ENCODE data around the gene ENTREP1.
"Not testable (repeated sequence)": the region's sequence is repeated elsewhere in the genome, so short reads cannot be mapped to it uniquely, and the experiment has no call there.

The ENTREP1 gene

GRCh38 chr9:69397384-69398214 is 72.6 kb downstream of the ENTREP1 start:
- Mint-ChIP-seq H3K9me3 (no peaks in the 10 kb centered on the region), H3K4me1 (no peaks in the 10 kb centered on the region), H3K36me3 (no peaks in the 10 kb centered on the region), H3K27ac (no peak overlapping the region), H3K27me3 (peaks cover 12% of the 10 kb centered on the region), H3K4me3 (no peak overlapping the region)
- no peak for ATAC-seq

- Mint-ChIP-seq H3K36me3 (no peaks in the 10 kb centered on the region), H3K27ac (no peak overlapping the region), H3K27me3 (peaks cover 14% of the 10 kb centered on the region), H3K4me1 (no peaks in the 10 kb centered on the region), H3K9me3 (no peaks in the 10 kb centered on the region), H3K4me3 (no peak overlapping the region)
- ATAC-seq: no peak
Measured at GRCh38 chr9:69400470-69400869, 75.5 kb downstream of the ENTREP1 start.

DNA sequence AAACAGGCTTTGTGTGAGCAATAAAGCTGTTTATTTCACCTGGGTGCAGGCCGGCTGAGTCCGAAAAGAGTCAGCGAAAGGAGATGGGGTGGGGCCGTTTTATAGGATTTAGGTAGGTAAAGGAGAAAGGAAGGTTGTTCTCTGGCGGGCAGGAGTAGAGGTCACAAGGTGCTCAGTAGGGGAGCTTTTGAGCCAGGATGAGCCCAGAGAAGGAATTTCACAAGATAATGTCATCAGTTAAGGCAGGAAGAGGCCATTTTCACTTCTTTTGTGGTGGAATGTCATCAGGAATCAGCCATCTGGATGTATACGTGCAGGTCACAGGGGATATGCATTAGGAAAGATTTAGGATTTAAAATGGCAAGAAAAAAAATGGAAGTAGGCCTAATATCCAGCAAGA is 84.9 kb downstream of the ENTREP1 start:
- H3K27ac Mint-ChIP-seq, ATAC-seq, H3K4me3 Mint-ChIP-seq, H3K9me3 Mint-ChIP-seq, H3K4me1 Mint-ChIP-seq, H3K36me3 Mint-ChIP-seq: not testable (repeated sequence)
- H3K27me3 Mint-ChIP-seq: peaks cover 28% of the 10 kb centered on the region

- peaks cover 28% of the 10 kb centered on the region for H3K27me3 Mint-ChIP-seq
- no peak overlapping the region for H3K4me3 Mint-ChIP-seq
- ATAC-seq: no peak
- H3K9me3 Mint-ChIP-seq: no peaks in the 10 kb centered on the region
- H3K36me3 Mint-ChIP-seq: no peaks in the 10 kb centered on the region
- no peaks in the 10 kb centered on the region for H3K4me1 Mint-ChIP-seq
- no peak overlapping the region for H3K27ac Mint-ChIP-seq
Measured at GRCh38 chr9:69411246-69411645, 86.2 kb downstream of the ENTREP1 start.

- no peak overlapping the region for H3K4me3 Mint-ChIP-seq
- no peak for ATAC-seq
- peaks cover 28% of the 10 kb centered on the region for H3K27me3 Mint-ChIP-seq
- no peaks in the 10 kb centered on the region for H3K9me3 Mint-ChIP-seq
- no peak overlapping the region for H3K27ac Mint-ChIP-seq
- H3K4me1 Mint-ChIP-seq: no peaks in the 10 kb centered on the region
- H3K36me3 Mint-ChIP-seq: no peaks in the 10 kb centered on the region
Measured at GRCh38 chr9:69411931-69412740, 87.1 kb downstream of the ENTREP1 start.

GRCh38 chr9:69412741-69413150 is 87.7 kb downstream of the ENTREP1 start:
- H3K9me3 Mint-ChIP-seq: no peaks in the 10 kb centered on the region
- no peaks in the 10 kb centered on the region for H3K36me3 Mint-ChIP-seq
- H3K27ac Mint-ChIP-seq: no peak overlapping the region
- no peaks in the 10 kb centered on the region for H3K4me1 Mint-ChIP-seq
- ATAC-seq: no peak
- peaks cover 28% of the 10 kb centered on the region for H3K27me3 Mint-ChIP-seq
- H3K4me3 Mint-ChIP-seq: no peak overlapping the region

DNA sequence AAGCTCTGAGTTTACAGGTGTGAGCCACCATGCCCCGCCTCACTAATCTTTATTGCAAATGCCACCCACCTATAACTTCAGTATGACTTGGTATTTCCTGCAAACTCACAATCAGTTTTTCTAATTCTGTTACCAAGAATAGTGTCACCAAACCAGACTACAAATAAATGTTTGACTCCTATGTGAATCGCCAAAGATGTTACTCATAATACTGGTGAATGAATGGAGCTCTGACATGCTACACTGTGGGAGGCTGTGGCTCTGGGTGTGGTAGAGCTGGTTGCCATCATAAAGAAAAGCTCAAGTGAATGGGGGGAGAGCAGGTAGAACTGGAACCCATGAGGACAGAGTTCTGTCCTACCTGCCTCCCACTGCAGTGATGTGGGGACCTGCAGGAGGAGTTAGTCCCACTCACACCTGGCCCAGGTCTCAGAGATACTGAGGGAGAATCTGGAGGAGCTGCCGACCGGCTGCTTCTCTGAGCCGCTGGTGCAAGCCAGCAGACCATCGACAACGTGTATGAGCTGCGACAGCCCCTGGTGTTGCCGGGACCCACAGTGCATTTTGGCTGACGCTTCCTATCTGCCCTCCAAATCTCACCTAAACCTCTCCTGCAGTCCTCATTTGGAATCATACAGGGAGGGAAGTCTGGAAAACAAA is 95.7 kb downstream of the ENTREP1 start:
- no peaks in the 10 kb centered on the region for H3K4me1 Mint-ChIP-seq
- ATAC-seq: no peak
- no peaks in the 10 kb centered on the region for H3K9me3 Mint-ChIP-seq
- H3K27ac Mint-ChIP-seq: no peak overlapping the region
- no peak overlapping the region for H3K4me3 Mint-ChIP-seq
- peaks cover 45% of the 10 kb centered on the region for H3K27me3 Mint-ChIP-seq
- no peaks in the 10 kb centered on the region for H3K36me3 Mint-ChIP-seq

DNA sequence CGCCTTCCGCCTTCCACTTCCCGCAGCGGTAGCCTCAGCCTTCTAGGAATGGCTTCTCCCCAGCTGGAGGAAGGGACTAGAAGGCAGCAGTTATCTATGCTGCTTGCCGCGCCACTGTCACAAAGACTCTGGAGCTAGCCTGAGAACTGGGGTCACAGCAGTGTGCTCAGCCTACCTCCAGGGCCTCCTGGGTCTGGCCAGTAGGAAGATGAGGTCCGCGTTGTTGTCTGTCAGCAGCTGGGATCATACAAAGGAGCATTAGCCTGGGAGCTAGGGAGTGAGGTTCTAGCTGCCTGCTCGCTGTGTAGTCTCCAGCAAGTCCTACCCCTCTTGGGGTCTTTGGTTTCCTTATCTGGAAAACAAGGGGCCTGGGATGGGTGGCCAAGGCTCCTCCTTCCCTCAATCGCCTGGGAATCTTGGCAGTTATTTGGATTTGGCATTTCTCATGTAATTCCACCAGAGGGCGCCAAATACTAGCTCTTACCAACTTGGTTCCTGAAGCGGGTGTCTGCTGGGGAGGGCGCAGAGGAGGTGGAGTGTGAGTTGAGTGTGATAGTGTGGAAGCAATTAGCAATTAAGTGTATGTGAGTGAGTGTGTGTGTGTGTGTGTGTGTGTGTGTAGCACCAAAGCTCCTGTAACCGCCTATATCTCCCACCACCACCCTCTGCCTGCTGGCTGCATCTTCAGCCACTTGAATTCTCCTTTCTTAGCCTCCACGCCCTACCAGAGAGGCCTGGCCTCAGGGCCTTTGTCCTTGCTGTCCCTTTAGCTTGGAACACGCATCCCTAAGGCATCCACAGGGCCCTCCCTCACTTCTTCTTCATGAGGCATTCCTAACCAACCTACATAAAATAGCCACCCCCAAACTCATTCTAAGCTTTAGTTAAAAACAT is 97.1 kb downstream of the ENTREP1 start:
- Mint-ChIP-seq H3K36me3 (no peaks in the 10 kb centered on the region), H3K4me1 (no peaks in the 10 kb centered on the region), H3K4me3 (no peak overlapping the region), H3K9me3 (no peaks in the 10 kb centered on the region), H3K27me3 (peaks cover 45% of the 10 kb centered on the region), H3K27ac (no peak overlapping the region)
- ATAC-seq: peak; percentile 56

DNA sequence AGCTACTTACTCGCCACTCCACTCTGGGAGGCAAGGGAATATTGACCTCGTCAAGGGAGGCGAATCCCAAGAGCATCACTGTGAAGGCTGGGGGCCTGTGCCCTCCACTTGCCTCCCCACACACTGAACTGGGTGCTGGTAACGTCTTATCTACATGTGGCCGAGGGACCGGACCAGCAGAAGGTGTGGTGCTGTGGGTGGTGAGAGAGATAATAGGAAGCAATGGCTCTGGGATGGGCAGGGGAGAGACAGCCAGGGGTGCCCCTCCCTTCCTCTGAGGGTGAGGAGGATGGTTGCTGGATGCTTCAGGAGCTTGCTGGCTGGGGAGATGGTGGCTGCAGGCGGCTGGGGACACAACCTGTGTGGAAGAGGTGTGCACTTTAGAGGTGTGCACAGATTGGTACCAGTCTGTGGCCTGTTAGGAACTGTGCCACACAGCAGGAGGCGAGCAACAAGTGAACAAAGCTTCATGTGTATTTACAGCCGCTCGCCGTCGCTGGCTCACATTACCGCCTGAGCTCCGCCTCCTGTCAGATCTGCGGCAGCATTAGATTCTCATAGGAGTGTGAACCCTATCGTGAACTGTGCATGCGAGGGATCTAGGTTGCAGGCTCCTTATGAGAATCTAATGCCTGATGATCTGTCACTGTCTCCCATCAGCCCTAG is 100.3 kb downstream of the ENTREP1 start:
- H3K4me1 Mint-ChIP-seq: no peaks in the 10 kb centered on the region
- H3K36me3 Mint-ChIP-seq: no peaks in the 10 kb centered on the region
- H3K9me3 Mint-ChIP-seq: no peaks in the 10 kb centered on the region
- no peak overlapping the region for H3K4me3 Mint-ChIP-seq
- H3K27me3 Mint-ChIP-seq: peaks cover 51% of the 10 kb centered on the region
- no peak overlapping the region for H3K27ac Mint-ChIP-seq
- no peak for ATAC-seq

DNA sequence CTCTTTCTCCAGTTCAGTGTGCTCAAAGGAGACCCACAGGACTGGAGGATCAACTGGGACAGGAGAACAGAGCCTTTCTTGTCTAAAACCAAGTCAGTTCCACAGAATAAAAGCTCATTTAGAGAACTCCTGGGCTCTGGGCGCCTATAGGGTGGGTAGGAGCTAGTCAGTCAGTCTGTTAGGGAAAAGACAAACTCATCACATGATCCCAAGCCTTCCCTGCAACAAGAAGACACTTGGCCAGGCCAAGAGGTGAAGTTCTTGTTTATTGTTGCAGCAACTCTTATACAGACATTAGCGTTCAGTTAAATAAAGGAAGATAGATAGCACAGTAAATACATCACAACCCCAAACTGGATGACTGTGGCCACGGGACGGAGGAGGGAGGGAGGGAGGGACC is 102.3 kb downstream of the ENTREP1 start:
- Mint-ChIP-seq H3K27me3 (peaks cover 35% of the 10 kb centered on the region), H3K9me3 (no peaks in the 10 kb centered on the region), H3K4me3 (no peak overlapping the region), H3K27ac (no peak overlapping the region), H3K4me1 (no peaks in the 10 kb centered on the region), H3K36me3 (no peaks in the 10 kb centered on the region)
- no peak for ATAC-seq

DNA sequence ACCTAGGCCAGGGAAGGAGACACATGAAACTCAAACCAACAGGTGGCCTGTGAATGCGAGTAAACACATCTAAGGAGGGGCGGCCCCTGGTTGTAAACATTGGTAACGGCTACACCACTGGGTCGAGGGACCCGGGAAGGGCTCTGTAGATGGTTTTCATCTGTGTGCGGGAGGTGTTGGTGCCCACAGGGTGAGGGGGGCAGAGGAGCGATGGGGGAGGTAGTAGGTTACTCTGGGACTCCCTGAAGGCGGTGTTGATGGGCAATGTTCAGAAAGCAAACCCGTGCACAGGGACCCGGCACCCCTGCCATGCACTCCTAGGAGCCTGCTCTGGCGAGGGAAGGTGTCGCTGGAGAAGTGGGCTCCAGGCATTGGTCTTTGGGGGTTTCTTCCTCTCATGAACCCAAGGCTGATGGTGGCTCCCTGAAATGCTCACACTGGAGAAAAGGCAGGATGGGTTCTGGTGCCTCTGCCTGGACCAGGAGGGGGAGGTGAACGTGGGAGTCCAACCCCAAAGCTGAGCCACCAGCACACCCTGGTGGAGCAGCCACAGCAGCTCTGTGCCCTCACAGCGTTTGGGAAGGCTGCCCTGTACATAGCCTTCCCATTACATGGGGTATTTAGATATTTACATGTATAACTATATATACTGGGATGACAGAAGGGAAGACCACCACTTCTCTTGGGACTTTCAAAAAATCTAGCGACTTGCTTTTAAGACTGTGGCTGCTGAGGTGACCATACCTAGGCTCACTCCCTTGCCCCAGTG is 103.2 kb downstream of the ENTREP1 start:
- ATAC-seq: no peak
- Mint-ChIP-seq H3K4me3 (no peak overlapping the region), H3K27ac (no peak overlapping the region), H3K9me3 (no peaks in the 10 kb centered on the region), H3K27me3 (peaks cover 35% of the 10 kb centered on the region), H3K4me1 (no peaks in the 10 kb centered on the region), H3K36me3 (no peaks in the 10 kb centered on the region)

DNA sequence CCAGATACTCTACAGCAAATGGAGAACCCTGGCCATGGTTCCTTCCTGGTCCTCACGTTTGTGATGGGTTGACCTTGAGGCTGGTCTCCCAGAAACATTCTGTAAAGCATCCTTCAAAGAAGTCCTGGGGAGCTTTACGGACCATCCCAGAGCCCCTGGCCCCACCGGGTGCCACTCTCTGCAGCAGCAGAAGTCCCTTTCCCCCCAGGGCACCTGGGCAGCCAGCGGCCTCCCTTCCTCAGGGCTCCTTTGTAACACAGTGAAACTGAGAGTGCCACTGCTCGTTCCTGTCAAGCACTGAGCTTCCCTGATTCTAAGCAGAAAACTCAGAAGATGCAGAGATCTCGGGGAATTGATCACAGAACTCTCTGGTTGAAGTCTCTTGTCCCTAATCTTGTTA is 104.3 kb downstream of the ENTREP1 start:
- H3K4me1 Mint-ChIP-seq: no peaks in the 10 kb centered on the region
- ATAC-seq: no peak
- H3K27ac Mint-ChIP-seq: no peak overlapping the region
- no peak overlapping the region for H3K4me3 Mint-ChIP-seq
- H3K36me3 Mint-ChIP-seq: no peaks in the 10 kb centered on the region
- H3K27me3 Mint-ChIP-seq: peaks cover 34% of the 10 kb centered on the region
- H3K9me3 Mint-ChIP-seq: no peaks in the 10 kb centered on the region

- Mint-ChIP-seq H3K9me3 (no peaks in the 10 kb centered on the region), H3K36me3 (no peaks in the 10 kb centered on the region), H3K27me3 (peaks cover 25% of the 10 kb centered on the region), H3K27ac (no peak overlapping the region), H3K4me3 (no peak overlapping the region), H3K4me1 (no peaks in the 10 kb centered on the region)
- ATAC-seq: peak; percentile 8
Measured at GRCh38 chr9:69430206-69430605, 105.2 kb downstream of the ENTREP1 start.

- no peaks in the 10 kb centered on the region for H3K36me3 Mint-ChIP-seq
- H3K27me3 Mint-ChIP-seq: peaks cover 21% of the 10 kb centered on the region
- H3K27ac Mint-ChIP-seq: no peak overlapping the region
- no peaks in the 10 kb centered on the region for H3K4me1 Mint-ChIP-seq
- no peaks in the 10 kb centered on the region for H3K9me3 Mint-ChIP-seq
- ATAC-seq: no peak
- H3K4me3 Mint-ChIP-seq: no peak overlapping the region
Measured at GRCh38 chr9:69431203-69431602, 106.2 kb downstream of the ENTREP1 start.

Measured in stimulated activated memory B cell treated with anti-CD40 and anti-IgM and Interleukin-4, amounts not matched to agents 10 μg/mL and 1 μg/mL and 100 μg/mL, for 72 hours (primary cell).